Hematopoietic multipotent progenitor cell (in vitro differentiated cells): ENCODE measurements around the gene FAM20B. TPM values are rescaled to one million over a fixed set of nuclear protein-coding genes. Genes with fewer than 3 reads are reported as not detected.

Experiments
- total RNA-seq: library from RNA; depleted of rRNA; stranded (reverse); fragments of >200 nt; gene quantifications from one replicate; pipeline ENCODE4 v1.2.3, GENCODE V29; 2012

The FAM20B gene
- total RNA-seq, 1 donor, result 14.5 TPM

Other genes with a start within 250 kb of the FAM20B start
- gene ANGPTL1, start 154.8 kb upstream of the FAM20B start, total RNA-seq, result not detected
- gene TOR3A, start 56.2 kb downstream of the FAM20B start, total RNA-seq, result 38.2 TPM
- 10.2 TPM for gene ABL2, start 203.8 kb downstream of the FAM20B start, total RNA-seq